Ovary (tissue), 9 donors: Measurements from ENCODE around the gene WASHC4. TPM values are rescaled to one million over a fixed set of nuclear protein-coding genes. Genes with fewer than 3 reads are reported as not detected.

Experiments used
- DNase-seq, 5 donors: peaks; one replicate each; pipeline ENCODE4 v3.0.0-alpha.2; 2019 to 2020
- H3K27ac ChIP-seq, 2 donors: fragments of 200-600 bp; one replicate each; pipeline versions ENCODE4 v1.5.1 to v1.8.0; 2019 to 2022
- H3K27me3 ChIP-seq: fragments of 200-600 bp; one replicate; pipeline ENCODE4 v1.8.0; 2022
- H3K36me3 ChIP-seq: fragments of 200-600 bp; sonication (generic); one replicate; pipeline ENCODE4 v1.5.1; 2019
- H3K4me1 ChIP-seq: one replicate; pipeline ENCODE4 v1.8.1; 2013; ENCODE audit warnings: mild to moderate bottlenecking, moderate library complexity; ENCODE audit not compliant: insufficient read depth
- H3K4me3 ChIP-seq: fragments of 200-600 bp; sonication (generic); one replicate; pipeline ENCODE4 v1.5.1; 2017
- H3K9me3 ChIP-seq, 2 donors: fragments of 200-600 bp in 1 of 2; sonication (generic) in 1 of 2; one replicate each; pipeline versions ENCODE4 v1.5.1 to v1.8.1; 2013 to 2019; ENCODE audit warnings: mild to moderate bottlenecking in 1 of 2, moderate library complexity in 1 of 2
- CTCF ChIP-seq, 3 donors: fragments of 450-650 bp in 2 of 3; fragments of 200-600 bp in 1 of 3; IDR thresholded peaks; one replicate each; pipeline versions ENCODE4 v1.5.1 to v1.8.0; 2016 to 2022; ENCODE audit warnings: antibody characterized with exemption in 3 of 3, mild to moderate bottlenecking in 1 of 3
- EP300 ChIP-seq: sonication (generic); formaldehyde crosslinking; IDR thresholded peaks from one replicate; pipeline ENCODE4 v1.6.1; 2017; ENCODE audit warnings: antibody characterized with exemption
- POLR2A ChIP-seq: fragments of 450-650 bp; IDR thresholded peaks from one replicate; pipeline ENCODE4 v1.6.1; 2017; ENCODE audit warnings: antibody characterized with exemption, mild to moderate bottlenecking, moderate library complexity
- WGBS, 3 donors: extraction: QIAGEN DNeasy Blood & Tissue Kit in 1 of 3; methylation state at CpG; one replicate each; pipeline versions ENCODE4 v1.1.5 to v1.1.7; 2013 to 2017; 5-methylcytosine and 5-hydroxymethylcytosine counted together
- intact Hi-C, 4 donors: fragments of 100-400 bp; cut with DNase I; formaldehyde crosslinking; loops; one replicate each; pipeline versions ENCODE4 v1.11.0 to v1.15.1; 2022 to 2023
- polyA plus RNA-seq, 2 donors: library from polyadenylated mRNA; stranded (reverse); fragments of 200-250 nt in 1 of 2; fragments of 350-450 nt in 1 of 2; fragmentation: Illumina TruSeq in 1 of 2; extraction: RNeasy Lipid Tissue Mini Kit (QIAGEN cat#74804) in 1 of 2; gene quantifications; one replicate each; pipeline ENCODE4 v1.2.3, GENCODE V29; 2013 to 2014
- total RNA-seq, 7 donors: library from RNA; depleted of rRNA in 2 of 7; stranded (reverse); fragments of >200 nt in 2 of 7; fragmentation: NEBNext Ultra II Directional in 3 of 7; extraction: Animal tissue kit (Norgen Biotek cat#: 25700) in 3 of 7; gene quantifications; one replicate each; pipeline versions ENCODE4 v1.1.0 to v1.2.4, GENCODE V29; 2016 to 2023
- donor health status: DM: no; HTN: no; CAD: no; lungs with moderate emphysema.
- donor health status: DM: no; HTN: no; CAD: no.
- donor health status: Bipolar disorder and iron deficiency.
- donor health status: DM: yes; HTN: yes; CAD: no.
- donor health status: DM: no; HTN: no; CAD: no.
- donor health status: DM: yes; HTN: yes; CAD: no.

The WASHC4 gene
- total and polyA plus RNA-seq, 9 donors = 16.0 to 55.8 (median 44.5) TPM

GRCh38 chr12:105157606-105158005, 50.1 kb downstream of the WASHC4 start:
- intact Hi-C loops = no loop called here
- 94 to 97% (median 96%) methylated on average over 3 of the region's 3 CpGs for WGBS, 3 donors
- no peak overlapping the region for H3K4me3 ChIP-seq
- no peaks in the 10 kb centered on the region for H3K4me1 ChIP-seq
- TF ChIP-seq POLR2A (no peak), CTCF (IDR thresholded peaks at IDR 0.05) (no peak), EP300 (no peak)
- H3K27me3 ChIP-seq = no peaks in the 10 kb centered on the region
- H3K36me3 ChIP-seq = no peaks in the 10 kb centered on the region
- H3K9me3 ChIP-seq = no peaks in the 10 kb centered on the region
- H3K27ac ChIP-seq = no peak overlapping the region
- DNase-seq = no peak

- Histone ChIP-seq H3K27me3 (no peaks in the 10 kb centered on the region), H3K9me3 (no peaks in the 10 kb centered on the region), H3K36me3 (no peaks in the 10 kb centered on the region), H3K4me1 (no peaks in the 10 kb centered on the region), H3K4me3 (no peak overlapping the region), H3K27ac (no peak overlapping the region)
- DNase-seq = no peak
- no peak for TF ChIP-seq CTCF (IDR thresholded peaks at IDR 0.05)
- no peak for TF ChIP-seq POLR2A
- TF ChIP-seq EP300 = no peak
- WGBS, 3 donors = 93 to 95% (median 95%) methylated on average over 2 of the region's 2 CpGs
- intact Hi-C loops = no loop called here
Observed at GRCh38 chr12:105158876-105159275, 51.3 kb downstream of the WASHC4 start.

GRCh38 chr12:105162174-105162573, 54.6 kb downstream of the WASHC4 start:
- 84 to 91% (median 89%) methylated on average over 3 of the region's 3 CpGs for WGBS, 3 donors
- intact Hi-C loops = no loop called here
- H3K27me3 ChIP-seq = no peaks in the 10 kb centered on the region
- H3K36me3 ChIP-seq = no peaks in the 10 kb centered on the region
- H3K27ac ChIP-seq = no peak overlapping the region
- no peaks in the 10 kb centered on the region for H3K4me1 ChIP-seq
- TF ChIP-seq POLR2A = no peak
- TF ChIP-seq CTCF (IDR thresholded peaks at IDR 0.05) = no peak
- no peak for TF ChIP-seq EP300
- no peaks in the 10 kb centered on the region for H3K9me3 ChIP-seq
- no peak for DNase-seq
- H3K4me3 ChIP-seq = no peak overlapping the region

- intact Hi-C loops = no loop called here
- Histone ChIP-seq H3K4me3 (no peak overlapping the region), H3K36me3 (no peaks in the 10 kb centered on the region), H3K27ac (no peak overlapping the region), H3K4me1 (no peaks in the 10 kb centered on the region), H3K9me3 (no peaks in the 10 kb centered on the region), H3K27me3 (no peaks in the 10 kb centered on the region)
- 88 to 91% (median 89%) methylated on average over 2 of the region's 2 CpGs for WGBS, 3 donors
- no peak for DNase-seq
- TF ChIP-seq EP300 = no peak
- no peak for TF ChIP-seq CTCF (IDR thresholded peaks at IDR 0.05)
- TF ChIP-seq POLR2A = no peak
Observed at GRCh38 chr12:105164068-105164467, 56.5 kb downstream of the WASHC4 start.

- H3K36me3 ChIP-seq = no peaks in the 10 kb centered on the region
- 45 to 67% (median 51%) methylated on average over 1 of the region's 1 CpG for WGBS, 3 donors
- no peaks in the 10 kb centered on the region for H3K27me3 ChIP-seq
- no peaks in the 10 kb centered on the region for H3K4me1 ChIP-seq
- no peak overlapping the region for H3K4me3 ChIP-seq
- TF ChIP-seq EP300 (no peak), POLR2A (no peak), CTCF (IDR thresholded peaks at IDR 0.05) (no peak)
- DNase-seq = no peak
- no peak overlapping the region for H3K27ac ChIP-seq
- H3K9me3 ChIP-seq = no peaks in the 10 kb centered on the region
- intact Hi-C loops = no loop called here
Observed at GRCh38 chr12:105166736-105167135, 59.2 kb downstream of the WASHC4 start.
